Neuronal stem cell (in vitro differentiated cells): Measurements from ENCODE around the gene MKNK2.
A peak's percentile ranks its signal among the peaks of the same experiment; 100 is the strongest.

Experiments
- DNase-seq: peaks from one replicate; pipeline ENCODE4 v3.0.0-alpha.2; 2013; ENCODE audit warnings: low spot score
- H2AFZ ChIP-seq: one replicate; pipeline ENCODE4 v1.6.1; 2013; ENCODE audit warnings: mild to moderate bottlenecking, low read length, inconsistent platforms
- H2AK5ac ChIP-seq: 2 replicates; pipeline ENCODE4 v1.6.1; 2013; ENCODE audit warnings: low read depth, mild to moderate bottlenecking, inconsistent platforms, low read length, moderate library complexity, mixed read lengths
- H2BK120ac ChIP-seq: 2 replicates; pipeline ENCODE4 v1.6.1; 2013; ENCODE audit warnings: low read depth, mild to moderate bottlenecking, inconsistent platforms, low read length, moderate library complexity, mixed read lengths
- H2BK12ac ChIP-seq: one replicate; pipeline ENCODE4 v1.6.1; 2013; ENCODE audit warnings: low read length, inconsistent platforms
- H2BK15ac ChIP-seq: 2 replicates; pipeline ENCODE4 v1.6.1; 2013; ENCODE audit warnings: mild to moderate bottlenecking, low read length, inconsistent platforms, mixed read lengths
- H2BK5ac ChIP-seq: one replicate; pipeline ENCODE4 v1.6.1; 2013; ENCODE audit warnings: inconsistent platforms, mild to moderate bottlenecking, low read length, moderate library complexity
- H3K14ac ChIP-seq: one replicate; pipeline ENCODE4 v1.6.1; 2013; ENCODE audit warnings: low read length, inconsistent platforms
- H3K18ac ChIP-seq: 2 replicates; pipeline ENCODE4 v1.6.1; 2013; ENCODE audit warnings: low read length, inconsistent platforms
- H3K23ac ChIP-seq: 2 replicates; pipeline ENCODE4 v1.6.1; 2013; ENCODE audit warnings: low read depth, mild to moderate bottlenecking, mixed read lengths, low read length, inconsistent platforms; ENCODE audit not compliant: poor library complexity
- H3K27ac ChIP-seq: replicated peaks from 3 replicates; pipeline ENCODE4 v1.5.1; 2013; ENCODE audit warnings: low read length, inconsistent platforms
- H3K27me3 ChIP-seq, 3 experiments: 2 replicates each; pipeline ENCODE4 v1.6.1; 2013; ENCODE audit warnings: low read length in 3 of 3, mild to moderate bottlenecking in 2 of 3, inconsistent platforms in 1 of 3, low read depth in 1 of 3, mixed read lengths in 1 of 3, moderate library complexity in 1 of 3; ENCODE audit not compliant: control insufficient read depth in 3 of 3, insufficient read depth in 3 of 3
- H3K36me3 ChIP-seq, 2 donors: replicated peaks in 1 of 2; 2 replicates each; pipeline ENCODE4 v1.6.1; 2013; ENCODE audit warnings: low read length in 2 of 2; ENCODE audit not compliant: control insufficient read depth in 2 of 2, insufficient read depth in 2 of 2
- H3K4ac ChIP-seq: 2 replicates; pipeline ENCODE4 v1.6.1; 2013; ENCODE audit warnings: inconsistent platforms, mild to moderate bottlenecking, low read length, moderate library complexity
- H3K4me1 ChIP-seq, 2 donors: 1 replicate in 1 of 2; 2 replicates in 1 of 2; pipeline ENCODE4 v1.6.1; 2013; ENCODE audit warnings: low read length in 2 of 2, low read depth in 1 of 2; ENCODE audit not compliant: control insufficient read depth in 2 of 2, insufficient read depth in 1 of 2
- H3K4me2 ChIP-seq: one replicate; pipeline ENCODE4 v1.6.1; 2013; ENCODE audit warnings: mild to moderate bottlenecking, low read length, inconsistent platforms; ENCODE audit not compliant: insufficient read depth, poor library complexity, severe bottlenecking
- H3K4me3 ChIP-seq, 2 donors: 2 replicates each; pipeline ENCODE4 v1.5.1; 2013; ENCODE audit warnings: low read length in 2 of 2, mild to moderate bottlenecking in 2 of 2, inconsistent platforms in 1 of 2, moderate library complexity in 1 of 2
- H3K79me1 ChIP-seq: one replicate; pipeline ENCODE4 v1.6.1; 2013; ENCODE audit warnings: low read depth, mild to moderate bottlenecking, inconsistent platforms, low read length, moderate library complexity
- H3K9ac ChIP-seq: one replicate; pipeline ENCODE4 v1.6.1; 2013; ENCODE audit warnings: mild to moderate bottlenecking, low read depth, low read length, inconsistent platforms; ENCODE audit not compliant: poor library complexity
- H3K9me3 ChIP-seq, 2 donors: replicated peaks in 1 of 2; 2 replicates each; pipeline versions ENCODE3 to v1.6.1; 2013; ENCODE audit warnings: low read length in 2 of 2, mild to moderate bottlenecking in 2 of 2, inconsistent platforms in 1 of 2, low read depth in 1 of 2, mixed read lengths in 1 of 2, moderate library complexity in 1 of 2; ENCODE audit not compliant: control insufficient read depth in 2 of 2, insufficient read depth in 1 of 2
- H4K8ac ChIP-seq: one replicate; pipeline ENCODE4 v1.6.1; 2013; ENCODE audit warnings: low read depth, mild to moderate bottlenecking, inconsistent platforms, low read length, moderate library complexity
- H4K91ac ChIP-seq: one replicate; pipeline ENCODE4 v1.6.1; 2013; ENCODE audit warnings: low read length, low read depth, mild to moderate bottlenecking, inconsistent platforms; ENCODE audit not compliant: poor library complexity
- WGBS, 2 donors: extraction: QIAGEN DNeasy Blood & Tissue Kit; methylation state at CpG; one replicate each; pipeline ENCODE4 v1.1.7; 2013; ENCODE audit warnings: missing lambda C conversion rate in 2 of 2, mixed read lengths in 1 of 2; ENCODE audit not compliant: insufficient read length in 2 of 2, insufficient replicate concordance in 1 of 2; ENCODE audit errors: extremely low coverage in 2 of 2; 5-methylcytosine and 5-hydroxymethylcytosine counted together

Gene MKNK2

DNA sequence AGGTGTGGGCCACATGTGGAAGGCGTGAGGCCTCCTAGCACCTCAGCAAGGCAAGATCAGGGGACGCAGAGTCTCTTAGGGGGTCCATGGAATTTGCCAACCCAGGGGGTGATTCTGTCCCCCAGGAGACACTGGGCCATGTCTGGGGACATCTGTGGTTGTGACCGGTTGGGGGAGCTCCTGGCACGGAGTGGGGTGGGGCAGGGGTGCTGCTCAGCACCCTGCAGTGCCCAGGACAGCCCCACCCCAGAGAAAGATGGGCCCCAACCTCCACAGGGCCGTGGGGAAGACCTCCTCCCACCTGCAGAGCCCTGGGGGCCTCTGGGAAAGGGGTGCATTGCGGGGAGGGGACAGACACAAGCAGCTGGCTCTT lies 4.0 kb downstream of the MKNK2 start:
- Histone ChIP-seq H3K14ac (peak overlapping the region; percentile 38), H3K4ac (no peak overlapping the region), H3K4me1 (peaks cover 17 to 25% of the 10 kb centered on the region in 2 donors), H2BK12ac (no peak overlapping the region), H2AK5ac (no peak overlapping the region), H3K9me3 (no peaks in the 10 kb centered on the region), H3K4me2 (no peak overlapping the region), H2BK120ac (no peak overlapping the region), H3K4me3 (no peak overlapping the region), H3K18ac (no peak overlapping the region), H2BK15ac (no peak overlapping the region), H3K27me3 (no peaks in the 10 kb centered on the region), H3K27ac (no peak overlapping the region), H2AFZ (no peak overlapping the region), H3K36me3 (peaks cover 33 to 64% of the 10 kb centered on the region in 2 donors), H3K9ac (no peak overlapping the region), H3K79me1 (peaks cover 52% of the 10 kb centered on the region), H4K8ac (peak overlapping the region; percentile 23), H4K91ac (no peak overlapping the region), H3K23ac (no peak overlapping the region), H2BK5ac (no peak overlapping the region)
- WGBS, 2 donors = no CpG with 5 or more reads among the region's 6 CpGs
- no peak for DNase-seq

GRCh38 chr19:2046046-2046907 lies 4.8 kb downstream of the MKNK2 start:
- Histone ChIP-seq H3K23ac (peak overlapping the region; percentile 44), H3K36me3 (peaks cover 37 to 71% of the 10 kb centered on the region in 2 donors), H3K79me1 (peaks cover 56% of the 10 kb centered on the region), H2BK12ac (no peak overlapping the region), H3K9me3 (no peaks in the 10 kb centered on the region), H3K27ac (no peak overlapping the region), H3K4me2 (no peak overlapping the region), H3K14ac (no peak overlapping the region), H2BK120ac (no peak overlapping the region), H4K8ac (no peak overlapping the region), H3K9ac (no peak overlapping the region), H3K4me1 (peaks cover 17 to 27% of the 10 kb centered on the region in 2 donors), H2BK5ac (no peak overlapping the region), H3K4ac (no peak overlapping the region), H2AK5ac (no peak overlapping the region), H3K27me3 (no peaks in the 10 kb centered on the region), H2BK15ac (no peak overlapping the region), H3K18ac (no peak overlapping the region), H3K4me3 (no peak overlapping the region), H4K91ac (no peak overlapping the region), H2AFZ (no peak overlapping the region)
- no CpG with 5 or more reads among the region's 50 CpGs for WGBS, 2 donors
- no peak for DNase-seq

DNA sequence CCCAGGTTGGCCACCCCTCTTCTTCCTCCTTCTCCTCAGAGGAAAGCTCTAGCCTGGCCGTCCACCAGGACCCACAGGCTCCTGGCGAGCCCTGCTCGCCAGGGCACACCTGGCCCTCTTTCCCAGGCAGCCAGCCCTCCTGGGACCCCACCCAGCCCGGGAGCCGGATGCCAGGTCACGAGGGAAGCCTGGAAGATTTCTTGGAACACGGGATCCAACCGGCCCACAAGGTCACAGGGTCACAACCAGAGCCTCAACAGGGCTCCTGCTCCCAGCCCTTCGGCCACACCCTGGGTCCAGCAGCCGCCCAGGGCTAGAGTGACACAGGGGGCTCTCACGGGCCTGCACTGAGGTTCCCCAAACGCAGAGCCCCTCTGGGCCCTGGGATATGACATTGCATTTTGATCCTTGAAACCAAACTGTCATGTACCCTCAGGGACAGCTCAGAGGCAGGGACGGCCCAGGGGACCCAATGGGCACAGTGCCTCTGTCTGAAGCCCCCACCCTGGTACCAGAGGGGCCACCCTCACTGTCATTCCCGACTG lies 5.5 kb downstream of the MKNK2 start:
- H3K4me2 ChIP-seq = no peak overlapping the region
- H3K14ac ChIP-seq = no peak overlapping the region
- peaks cover 43 to 78% of the 10 kb centered on the region in 2 donors for H3K36me3 ChIP-seq
- DNase-seq = no peak
- H3K9ac ChIP-seq = no peak overlapping the region
- H2BK5ac ChIP-seq = no peak overlapping the region
- H3K27me3 ChIP-seq = no peaks in the 10 kb centered on the region
- WGBS, 2 donors = no CpG with 5 or more reads among the region's 14 CpGs
- H3K79me1 ChIP-seq = peaks cover 62% of the 10 kb centered on the region
- H2BK12ac ChIP-seq = no peak overlapping the region
- H3K9me3 ChIP-seq = no peaks in the 10 kb centered on the region
- peaks cover 17 to 34% of the 10 kb centered on the region in 2 donors for H3K4me1 ChIP-seq
- H2BK15ac ChIP-seq = no peak overlapping the region
- no peak overlapping the region for H3K18ac ChIP-seq
- no peak overlapping the region for H4K91ac ChIP-seq
- no peak overlapping the region for H3K23ac ChIP-seq
- H2AK5ac ChIP-seq = no peak overlapping the region
- no peak overlapping the region for H3K4ac ChIP-seq
- H2AFZ ChIP-seq = no peak overlapping the region
- no peak overlapping the region for H2BK120ac ChIP-seq
- no peak overlapping the region for H3K27ac ChIP-seq
- H3K4me3 ChIP-seq = no peak overlapping the region
- no peak overlapping the region for H4K8ac ChIP-seq

DNA sequence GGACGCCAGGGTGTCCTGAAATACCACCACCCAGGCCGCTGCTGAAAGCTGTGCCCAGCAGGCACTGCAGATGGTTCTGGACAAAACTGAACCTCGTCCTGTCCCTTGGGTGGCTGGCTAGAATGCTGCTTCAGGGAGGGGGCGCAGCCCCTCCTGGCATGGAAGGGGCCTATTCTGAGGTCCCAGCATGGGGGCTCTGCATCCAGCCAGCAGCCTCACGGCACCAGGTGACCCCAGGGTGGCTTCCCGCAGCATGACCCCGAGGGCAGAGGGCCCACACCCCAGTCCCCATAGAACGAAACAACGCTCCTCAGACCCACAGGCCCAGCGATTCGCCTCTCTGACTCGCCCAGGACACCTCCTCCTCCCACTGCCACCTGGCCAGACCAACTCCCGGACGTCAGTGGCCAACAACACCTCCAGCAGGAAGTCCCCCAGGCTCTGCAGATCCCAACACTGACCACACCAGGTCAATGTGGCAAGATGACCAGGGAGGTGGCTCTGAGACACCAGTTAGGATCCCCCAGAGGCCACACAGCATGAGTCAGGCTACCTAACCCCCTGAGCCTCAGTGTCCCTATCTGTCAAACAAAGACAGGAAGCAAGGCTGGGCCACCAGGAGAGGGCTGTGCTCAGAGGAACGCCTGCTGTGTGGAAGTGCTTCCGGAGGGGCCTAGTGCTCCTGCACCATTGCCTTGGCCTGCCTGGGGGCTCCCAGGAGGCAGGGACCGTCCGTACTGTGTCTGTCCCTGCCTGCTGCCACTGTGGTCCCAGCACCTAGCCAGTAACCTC lies 6.1 kb downstream of the MKNK2 start:
- Histone ChIP-seq H3K9ac (no peak overlapping the region), H3K36me3 (peaks cover 48 to 84% of the 10 kb centered on the region in 2 donors), H3K9me3 (no peaks in the 10 kb centered on the region), H3K18ac (no peak overlapping the region), H4K91ac (no peak overlapping the region), H3K4me3 (no peak overlapping the region), H4K8ac (no peak overlapping the region), H3K4me1 (peaks cover 12 to 35% of the 10 kb centered on the region in 2 donors), H3K23ac (no peak overlapping the region), H2BK12ac (no peak overlapping the region), H3K27ac (no peak overlapping the region), H3K4ac (no peak overlapping the region), H3K14ac (no peak overlapping the region), H2BK5ac (no peak overlapping the region), H2AFZ (no peak overlapping the region), H2AK5ac (no peak overlapping the region), H3K27me3 (no peaks in the 10 kb centered on the region), H2BK120ac (no peak overlapping the region), H3K79me1 (peaks cover 61% of the 10 kb centered on the region), H2BK15ac (no peak overlapping the region), H3K4me2 (no peak overlapping the region)
- no CpG with 5 or more reads among the region's 18 CpGs for WGBS, 2 donors
- no peak for DNase-seq
